ENCODE measurements around the gene MRPS18A.

The MRPS18A gene

DNA sequence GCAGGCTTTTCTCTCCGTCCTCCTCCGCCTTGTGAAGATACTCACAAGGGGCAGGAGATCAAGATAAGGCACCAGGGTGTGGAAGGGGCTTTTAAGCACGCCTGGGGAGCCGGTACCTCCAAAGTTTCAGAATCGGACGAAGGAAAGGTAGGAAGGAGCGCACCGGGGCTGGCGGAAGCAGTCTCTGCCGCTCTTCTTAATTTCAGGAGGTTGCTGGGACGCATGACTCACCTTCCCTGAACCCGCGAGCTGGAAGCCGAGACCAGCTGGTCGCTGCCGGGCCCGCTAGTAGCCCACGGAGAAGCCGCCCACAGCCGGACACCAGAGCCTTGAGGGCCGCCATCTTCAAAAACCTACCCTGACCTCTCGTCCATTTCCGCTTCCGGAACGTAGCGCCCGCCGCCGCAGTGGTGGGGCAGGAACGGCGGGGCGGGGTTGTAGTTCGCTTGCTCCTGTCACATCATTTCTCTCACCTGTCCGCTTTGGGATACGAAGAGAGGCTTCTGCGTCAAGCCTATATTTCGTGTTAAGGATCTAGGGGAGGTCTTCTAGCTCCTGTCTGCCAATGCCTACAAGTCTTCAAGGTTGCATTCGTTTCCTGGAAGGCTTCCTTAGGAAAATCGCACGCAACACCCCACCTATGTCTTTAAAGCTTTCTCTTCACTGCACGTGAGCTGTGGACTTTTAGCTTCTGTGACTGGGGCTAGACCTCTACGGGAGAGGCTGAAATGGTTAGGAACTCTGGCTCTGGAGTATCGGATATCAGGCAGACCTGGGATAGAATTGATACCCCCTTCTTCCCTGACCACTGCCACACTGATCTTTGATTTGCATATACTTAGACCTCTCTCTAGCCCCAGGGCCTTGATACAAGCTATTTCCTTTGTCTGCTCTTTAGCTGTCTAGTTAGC lies at the start of gene MRPS18A:
Gene MRPS18A (minus strand): TSS at position 355 of the 911 bp plus-strand sequence. CDS start 12 bp downstream, at position 343.
- peak; percentile 61 for DNase-seq (ENCODE audit: low read depth, low spot score)

DNA sequence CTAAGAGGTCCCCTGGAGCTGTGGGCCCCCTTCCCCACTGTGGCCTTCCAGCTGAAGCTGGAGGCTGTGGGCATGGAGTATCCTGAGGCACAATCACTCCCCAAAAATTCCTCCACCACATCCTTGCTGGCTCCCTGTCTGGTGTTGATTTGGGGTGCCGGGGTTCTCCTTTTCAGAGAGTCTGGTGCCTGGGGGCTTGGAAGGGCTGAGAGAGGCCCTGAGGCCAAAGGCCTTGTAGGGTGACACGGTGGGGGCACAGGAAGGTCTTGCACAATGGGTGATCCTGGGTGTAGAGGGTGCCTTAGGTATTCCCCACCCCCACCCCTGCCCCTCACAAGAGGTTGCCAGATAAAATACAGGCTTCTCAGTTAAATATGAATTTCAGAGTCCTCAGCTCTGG lies 49.3 kb upstream of the MRPS18A start:
- no peak for DNase-seq (ENCODE audit: low read depth, low spot score)

DNA sequence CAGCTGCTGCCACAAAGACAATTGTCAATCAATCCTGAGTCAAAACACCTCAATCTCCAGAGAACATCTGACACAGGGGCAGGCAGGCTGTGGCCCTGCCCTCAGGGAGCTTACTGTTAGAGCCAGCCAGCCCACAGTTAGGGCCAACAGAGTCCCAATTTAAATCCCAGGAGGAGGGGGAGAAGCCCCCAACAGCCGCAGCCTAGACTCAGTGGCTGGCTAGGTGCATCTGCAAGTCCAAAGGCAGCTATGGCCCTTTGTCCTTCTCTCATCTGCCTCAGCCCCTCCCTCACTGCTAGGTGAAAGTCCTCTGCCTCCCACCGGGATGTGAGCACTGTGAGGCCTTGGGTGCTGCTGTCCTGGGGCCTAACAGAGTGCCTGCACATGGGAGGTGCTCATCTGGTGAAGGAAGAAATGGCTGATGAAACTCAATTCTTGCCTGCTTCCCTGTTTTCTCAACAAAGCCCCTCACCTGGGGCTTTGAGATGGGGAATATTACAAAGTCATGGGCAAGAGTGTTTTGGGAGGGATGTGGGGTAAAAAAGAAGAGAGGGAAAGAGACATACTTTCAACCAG lies 48.7 kb upstream of the MRPS18A start:
- DNase-seq (ENCODE audit: low read depth, low spot score) = no peak

DNA sequence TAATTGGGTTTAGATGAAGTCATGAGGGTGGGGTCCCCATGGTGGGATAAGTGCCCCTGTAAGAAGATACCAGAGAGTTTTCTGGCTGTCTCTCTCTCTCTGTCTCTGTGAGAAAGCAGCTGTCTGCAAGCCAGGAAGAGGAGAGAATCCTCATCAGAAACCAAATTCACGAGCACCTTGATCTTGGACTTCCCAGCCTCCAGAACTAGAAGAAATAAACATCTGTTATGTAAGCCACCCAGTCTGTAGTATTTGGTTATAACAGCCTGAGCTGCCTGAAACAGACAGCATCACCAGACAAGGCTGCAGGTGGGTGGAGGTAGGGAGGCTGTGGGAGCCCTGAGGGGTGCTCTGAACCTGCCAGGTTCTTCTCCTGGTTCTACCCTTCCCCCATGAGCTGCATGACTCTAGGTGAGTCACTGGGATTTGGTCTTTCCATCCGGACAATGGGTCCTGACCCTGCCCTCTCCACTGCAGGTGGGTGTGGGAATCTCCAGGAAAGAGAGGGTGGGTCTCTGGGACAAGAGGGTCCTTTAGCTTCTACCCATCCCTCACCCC lies 48.1 kb upstream of the MRPS18A start:
- DNase-seq (ENCODE audit: low read depth, low spot score) = no peak

DNA sequence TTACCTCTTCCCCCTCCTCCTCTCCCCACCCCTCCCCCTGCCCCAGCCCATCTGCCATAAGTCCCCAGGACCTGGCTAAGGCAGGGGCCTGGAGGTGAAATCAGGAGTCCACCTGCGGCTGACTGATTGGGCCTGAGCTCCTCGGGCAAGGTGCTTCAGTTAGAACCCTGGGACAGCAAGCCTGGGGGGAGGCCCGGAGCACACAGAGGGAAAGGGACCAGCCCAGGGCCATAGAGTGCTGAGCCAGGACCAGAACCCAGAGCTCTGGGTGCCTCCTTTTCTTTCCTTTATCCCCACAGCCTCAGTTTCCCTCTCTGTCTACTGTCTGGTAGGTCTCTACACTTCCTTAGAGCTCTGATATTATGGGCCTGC lies 46.7 kb upstream of the MRPS18A start:
- DNase-seq (ENCODE audit: low read depth, low spot score) = no peak

DNA sequence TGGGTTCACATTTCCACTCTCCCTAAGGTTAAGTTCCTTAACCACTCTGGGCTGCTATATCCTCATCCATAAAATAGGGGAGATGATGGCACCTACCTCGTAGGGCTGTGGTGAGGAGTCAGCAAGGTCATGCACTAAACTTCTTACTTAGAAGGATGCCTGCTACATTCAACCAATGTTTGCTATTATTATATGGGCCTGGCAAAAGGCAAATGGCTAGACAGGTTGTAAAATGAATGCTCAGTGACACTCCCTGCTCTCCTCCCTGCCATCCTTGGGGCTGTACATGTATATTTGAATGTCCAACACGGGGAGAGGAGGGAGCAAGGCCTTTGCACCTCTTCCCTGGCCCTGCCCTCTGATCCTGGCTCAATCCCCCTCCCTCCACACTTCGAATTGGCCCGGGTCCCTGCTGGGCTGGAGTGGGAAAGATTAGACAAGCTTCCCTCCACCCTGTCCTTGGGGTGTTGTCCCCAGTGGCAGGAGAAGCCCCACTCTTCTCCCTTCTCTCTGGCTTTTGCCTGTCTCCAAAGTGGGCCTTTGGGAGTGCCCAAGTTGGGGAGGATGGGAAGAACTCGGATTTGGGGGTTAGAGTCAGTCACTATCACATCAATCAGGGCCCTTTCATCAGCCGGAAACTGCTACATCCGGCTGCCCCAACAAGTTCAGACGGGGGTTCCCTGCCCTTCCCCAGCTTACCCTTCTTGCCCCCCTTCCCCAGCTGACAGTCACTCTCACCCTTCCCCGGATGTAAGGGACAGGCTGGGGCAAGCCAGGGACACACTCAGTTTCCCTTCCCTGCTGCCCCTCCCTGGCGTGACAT lies 46.1 kb upstream of the MRPS18A start:
- no peak for DNase-seq (ENCODE audit: low read depth, low spot score)

DNA sequence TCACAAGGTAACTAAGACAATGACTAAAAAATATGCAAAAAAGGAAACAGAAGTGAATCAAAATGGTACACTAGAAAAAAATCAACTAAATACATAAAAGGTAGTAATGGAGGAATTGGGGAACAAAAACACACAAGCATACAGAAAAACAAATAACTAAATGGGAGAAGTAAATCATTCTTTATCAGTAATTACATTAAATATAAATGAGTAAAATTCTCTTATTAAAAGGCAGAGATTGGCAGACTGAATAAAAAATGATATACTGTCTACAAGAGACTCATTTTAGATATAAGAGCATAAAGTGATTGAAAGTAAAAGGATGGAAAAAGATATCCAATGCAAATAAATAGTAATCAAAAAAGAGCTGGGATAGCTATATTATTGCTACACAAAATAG lies 43.0 kb upstream of the MRPS18A start:
- no peak for DNase-seq (ENCODE audit: low read depth, low spot score)

DNA sequence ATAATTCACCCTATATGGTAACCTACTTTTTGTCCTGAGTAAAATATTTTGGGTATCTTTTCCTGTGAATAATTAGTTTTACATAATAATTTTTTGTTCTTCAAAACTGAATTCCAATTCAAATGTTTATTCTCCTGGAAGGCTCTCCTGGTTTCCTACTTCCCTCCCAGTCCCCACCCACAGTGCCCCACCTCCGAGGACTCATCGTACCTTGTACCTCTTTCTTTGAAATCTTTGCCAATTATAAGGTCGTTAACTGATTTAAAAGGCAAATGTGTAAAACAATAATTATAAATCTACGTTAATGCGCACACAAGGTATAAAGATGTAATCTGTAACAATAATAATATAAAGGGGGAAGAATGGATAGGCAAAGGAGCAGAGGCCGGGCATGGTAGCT lies 41.9 kb upstream of the MRPS18A start:
- no peak for DNase-seq (ENCODE audit: low read depth, low spot score)

DNA sequence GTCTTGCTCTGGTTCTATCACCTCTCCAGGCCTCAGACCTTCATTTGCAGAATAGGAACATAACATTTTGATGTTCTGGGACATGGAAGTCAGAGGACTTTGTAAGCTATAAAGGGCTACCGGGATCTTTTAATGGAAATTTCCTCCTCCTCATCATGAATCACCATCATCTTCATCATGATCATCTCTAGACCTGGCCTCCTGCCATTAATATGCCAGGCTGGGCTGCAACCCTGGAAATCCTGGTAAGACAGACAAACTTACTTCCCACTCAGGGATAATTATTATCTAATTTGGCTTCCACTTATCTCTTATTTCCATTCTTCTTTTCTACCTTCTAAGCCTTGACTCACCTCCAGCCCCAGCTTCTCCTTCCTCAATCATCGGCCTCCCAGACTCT lies 41.0 kb upstream of the MRPS18A start:
- no peak for DNase-seq (ENCODE audit: low read depth, low spot score)

DNA sequence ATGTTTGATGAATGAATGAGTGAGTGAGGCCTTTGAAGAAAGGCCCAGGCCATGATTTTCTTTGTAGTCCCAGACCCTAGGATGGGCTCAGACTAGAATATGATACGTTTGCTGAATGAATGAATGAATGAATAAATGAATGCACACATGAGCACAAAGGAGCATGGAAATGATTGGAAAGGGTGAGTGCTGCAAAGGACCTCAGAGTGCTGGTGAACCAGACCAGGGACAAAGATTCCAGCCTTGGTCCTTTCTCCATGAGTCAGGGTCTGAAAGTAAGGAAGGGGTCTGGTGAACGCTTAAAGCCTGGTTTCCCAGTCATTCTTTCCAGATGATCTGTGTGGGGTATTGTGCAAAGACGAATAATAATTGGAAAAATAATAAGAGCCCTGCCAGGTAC lies 40.0 kb upstream of the MRPS18A start:
- DNase-seq (ENCODE audit: low read depth, low spot score) = no peak

DNA sequence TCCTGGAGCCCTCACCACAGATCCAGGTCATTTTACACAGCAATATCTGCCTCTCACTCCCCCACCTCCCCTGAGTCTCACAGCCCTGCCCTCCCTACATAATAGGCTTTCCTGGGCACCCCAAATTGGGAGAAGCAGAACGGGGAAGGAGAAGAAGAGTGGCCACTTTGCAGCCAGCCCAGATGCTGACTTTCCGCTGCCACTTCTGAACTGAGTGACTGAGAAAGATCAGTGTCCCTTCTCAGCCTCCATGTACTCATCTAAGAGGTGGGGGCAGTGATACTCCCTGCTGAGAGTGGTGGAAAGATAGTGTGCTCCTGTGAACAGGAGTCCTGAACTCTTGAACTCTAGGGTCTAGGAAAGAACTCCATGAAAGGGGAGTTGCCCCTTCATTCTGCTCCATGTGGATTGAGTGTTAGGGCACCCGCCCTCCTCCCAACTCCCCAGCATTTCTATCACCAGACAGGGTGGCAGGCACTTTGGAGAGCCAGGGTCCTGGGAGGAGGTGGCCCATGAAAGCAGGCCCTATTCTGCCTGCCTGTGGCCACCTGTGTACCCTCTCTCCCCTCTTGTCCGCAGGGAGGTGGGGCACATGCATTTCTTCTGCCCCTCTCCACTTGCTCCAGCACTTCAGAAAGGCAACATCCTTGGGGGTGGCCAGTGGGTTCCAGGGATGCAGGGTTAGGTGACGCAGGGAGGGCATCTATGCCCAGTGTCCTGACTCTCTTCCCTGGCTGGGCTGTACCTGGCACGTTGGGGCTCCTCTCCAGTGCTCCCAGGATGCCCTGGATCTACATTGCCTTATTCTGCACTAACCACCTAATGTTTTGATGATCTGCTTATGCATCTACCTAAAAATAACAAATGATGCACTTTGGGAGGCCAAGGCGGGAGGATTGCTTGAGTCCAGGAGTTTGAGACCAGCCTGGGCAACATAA lies 38.3 kb upstream of the MRPS18A start:
- no peak for DNase-seq (ENCODE audit: low read depth, low spot score)

DNA sequence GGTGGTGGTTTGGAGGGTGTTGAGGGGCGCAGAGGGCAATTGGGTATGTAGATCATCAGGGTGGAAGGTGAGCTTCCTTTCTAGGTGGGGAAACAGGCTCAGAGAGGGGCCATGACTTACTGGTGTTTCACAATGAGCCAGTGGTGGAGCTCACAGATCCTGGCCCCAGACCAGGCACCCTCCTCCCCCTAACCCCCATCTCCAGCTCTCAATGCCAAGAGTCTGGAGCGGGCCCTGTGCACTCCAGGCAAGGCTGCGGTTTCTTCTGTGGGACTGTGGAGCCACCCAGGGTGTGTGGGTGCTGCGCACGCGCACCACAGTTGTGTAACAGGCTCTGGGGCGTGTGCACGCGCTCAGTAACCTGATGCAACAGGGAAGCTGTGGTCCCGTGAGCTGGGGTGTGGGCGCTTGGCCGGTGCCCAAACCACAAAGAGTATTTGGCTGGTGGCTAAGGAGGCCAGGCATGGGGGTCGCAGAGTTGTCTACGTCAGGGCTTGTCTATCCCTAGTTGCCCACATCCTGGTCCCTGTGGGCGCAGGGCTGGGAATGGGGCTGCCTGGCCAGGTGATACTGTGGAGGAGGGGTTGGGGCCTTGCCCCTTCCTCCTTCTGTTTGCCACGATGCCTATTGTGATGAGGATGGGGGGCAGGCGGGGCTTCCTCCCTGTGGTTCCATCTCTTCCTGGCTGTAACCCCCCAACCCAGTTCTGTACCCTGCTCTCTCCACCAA lies 37.5 kb upstream of the MRPS18A start:
- DNase-seq (ENCODE audit: low read depth, low spot score) = peak; percentile 61

DNA sequence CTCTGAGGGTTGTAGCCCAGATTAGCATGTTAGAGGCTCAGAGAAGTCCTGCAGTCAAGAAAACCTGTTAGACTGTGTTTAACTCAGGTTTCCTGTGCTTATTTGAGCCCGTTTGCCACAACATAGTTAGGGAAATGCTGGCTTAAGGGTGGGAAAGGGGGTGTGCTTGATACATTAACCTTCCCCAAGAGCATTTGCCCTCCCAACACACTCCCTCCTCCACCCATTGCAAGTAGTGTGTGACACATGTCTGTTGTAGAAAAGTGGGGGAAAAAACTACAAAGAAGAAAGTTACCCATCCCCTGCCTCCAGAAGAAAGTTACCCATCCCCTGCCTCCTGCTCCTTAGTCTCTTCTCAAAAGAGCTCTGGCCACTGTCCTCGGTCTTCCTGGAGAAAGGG lies 36.8 kb upstream of the MRPS18A start:
- DNase-seq (ENCODE audit: low read depth, low spot score) = no peak

DNA sequence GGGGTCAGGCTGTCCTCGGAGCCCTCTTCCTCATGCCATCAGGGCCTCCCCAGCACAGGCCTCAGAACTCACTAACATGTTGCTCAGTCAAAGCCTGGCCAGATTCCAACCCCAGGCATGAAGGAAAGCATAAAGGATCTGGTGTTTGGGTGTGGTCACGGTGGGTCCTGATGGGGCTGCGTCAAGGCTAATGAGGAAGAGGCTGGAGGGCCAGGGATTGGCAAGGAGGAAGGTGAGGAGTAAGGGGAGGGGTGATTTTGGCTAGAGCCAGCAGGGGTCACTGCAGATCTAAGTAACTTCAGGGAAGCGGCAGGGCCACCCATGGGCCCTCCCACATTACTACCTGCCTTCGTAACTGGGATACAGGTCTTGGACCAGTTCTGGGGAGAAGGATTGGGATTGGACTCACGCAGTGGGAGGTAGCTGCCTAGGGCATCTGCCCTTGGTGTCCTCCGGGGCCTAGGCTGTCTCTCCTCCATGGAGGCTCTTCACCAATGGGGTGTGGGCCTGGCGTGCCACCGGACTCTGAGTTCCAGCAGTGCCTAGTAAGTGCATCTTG lies 36.2 kb upstream of the MRPS18A start:
- peak; percentile 50 for DNase-seq (ENCODE audit: low read depth, low spot score)

DNA sequence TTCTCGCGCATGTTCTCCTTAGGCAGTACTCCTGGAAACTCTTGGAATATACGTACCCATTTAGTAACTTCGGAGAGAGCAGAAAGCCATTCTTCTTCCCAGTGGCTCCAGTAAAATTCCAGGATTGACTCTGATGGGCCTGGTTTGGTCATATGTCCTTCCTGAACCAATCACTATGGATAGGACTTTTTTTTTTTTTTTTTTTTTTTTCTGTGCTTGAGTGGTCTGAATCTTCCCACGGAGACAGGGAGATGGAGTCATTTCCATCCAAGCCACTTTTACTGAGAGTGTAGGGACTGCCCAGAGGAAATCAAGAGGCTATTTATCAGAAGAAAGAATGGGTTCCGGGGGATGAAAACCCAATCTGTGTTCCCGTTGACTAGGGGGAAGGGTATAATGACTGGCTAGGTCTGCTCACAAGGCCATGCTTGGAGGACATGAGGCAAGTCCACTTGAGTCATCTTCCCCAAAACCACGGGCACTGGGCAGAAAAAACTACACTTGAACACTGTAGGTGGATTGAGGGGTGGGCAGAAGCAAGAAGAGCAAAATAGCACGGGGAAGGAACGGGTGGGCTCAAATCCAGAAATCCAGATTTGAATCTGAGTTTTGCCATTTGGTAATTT lies 35.4 kb upstream of the MRPS18A start:
- DNase-seq (ENCODE audit: low read depth, low spot score) = no peak

DNA sequence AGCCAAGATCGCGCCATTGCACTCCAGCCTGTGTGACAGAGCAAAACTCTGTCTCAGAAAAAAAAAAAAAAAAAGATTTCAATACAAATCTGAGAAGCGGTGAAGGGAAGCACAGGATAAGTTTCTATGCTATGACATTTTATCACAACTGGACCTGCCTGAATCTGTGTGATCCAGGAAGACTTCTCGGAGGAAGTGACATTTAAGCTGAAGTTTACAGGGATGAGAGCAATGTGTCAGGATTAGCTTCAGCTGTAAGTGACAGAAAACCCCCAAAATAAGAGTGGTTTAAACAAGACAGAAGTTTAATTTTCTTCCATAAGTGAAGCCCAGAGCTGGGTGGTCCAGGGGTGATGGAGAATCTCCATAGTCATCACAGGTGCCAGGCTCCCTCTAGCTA lies 33.4 kb upstream of the MRPS18A start:
- no peak for DNase-seq (ENCODE audit: low read depth, low spot score)

DNA sequence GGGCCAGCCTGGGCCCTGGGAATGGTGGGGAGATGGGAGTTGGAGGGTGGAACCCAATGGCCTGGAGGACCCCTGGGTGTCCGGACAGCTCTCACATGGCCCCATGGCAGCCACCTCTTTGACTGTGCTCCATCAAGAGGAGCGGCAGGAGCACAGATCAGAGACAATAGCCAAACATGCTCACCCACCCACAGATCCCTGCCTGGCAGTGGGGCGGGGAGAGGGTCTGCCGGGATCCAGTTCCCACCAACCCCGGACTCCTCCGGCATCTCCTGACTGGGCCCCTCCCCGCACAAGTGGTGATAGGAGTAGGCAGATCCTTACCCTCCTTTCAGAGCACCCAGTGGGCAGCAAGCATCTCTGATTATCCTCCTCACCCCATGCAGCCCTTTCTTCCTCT lies 31.9 kb upstream of the MRPS18A start:
- DNase-seq (ENCODE audit: low read depth, low spot score) = no peak

DNA sequence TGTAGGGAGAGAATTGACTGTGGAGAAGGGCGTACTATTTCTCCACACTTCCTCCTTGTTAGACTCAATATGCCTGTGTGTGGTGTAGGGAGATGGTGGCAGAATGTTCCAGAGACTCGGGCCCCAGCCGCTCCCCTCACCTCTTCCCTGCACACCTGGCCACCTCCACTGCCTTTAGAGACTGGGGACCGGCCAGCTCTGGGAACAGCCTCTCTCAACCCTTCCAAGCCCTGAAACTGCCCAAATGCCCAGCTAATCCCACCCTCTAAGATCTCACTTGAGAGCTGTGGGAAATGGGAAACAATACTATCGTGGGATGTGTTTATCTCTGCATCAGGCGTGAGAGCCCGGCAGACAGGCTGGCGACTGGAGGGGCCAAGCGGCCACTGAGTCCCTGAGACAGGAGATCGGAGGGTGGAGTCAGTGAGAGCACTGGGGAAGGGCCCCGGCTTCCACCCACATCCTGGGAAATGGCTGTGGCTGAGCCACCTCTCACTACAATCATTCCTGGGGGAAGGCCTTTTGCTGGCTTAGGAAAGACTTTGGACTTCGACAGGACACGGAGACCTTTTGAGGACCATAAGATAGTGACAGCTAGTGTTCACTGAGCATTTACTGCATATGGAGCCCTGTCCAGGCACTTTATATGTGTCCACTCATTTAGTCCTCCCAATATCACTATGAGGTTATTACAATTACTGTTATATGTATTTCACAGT lies 31.0 kb upstream of the MRPS18A start:
- DNase-seq (ENCODE audit: low read depth, low spot score) = no peak

DNA sequence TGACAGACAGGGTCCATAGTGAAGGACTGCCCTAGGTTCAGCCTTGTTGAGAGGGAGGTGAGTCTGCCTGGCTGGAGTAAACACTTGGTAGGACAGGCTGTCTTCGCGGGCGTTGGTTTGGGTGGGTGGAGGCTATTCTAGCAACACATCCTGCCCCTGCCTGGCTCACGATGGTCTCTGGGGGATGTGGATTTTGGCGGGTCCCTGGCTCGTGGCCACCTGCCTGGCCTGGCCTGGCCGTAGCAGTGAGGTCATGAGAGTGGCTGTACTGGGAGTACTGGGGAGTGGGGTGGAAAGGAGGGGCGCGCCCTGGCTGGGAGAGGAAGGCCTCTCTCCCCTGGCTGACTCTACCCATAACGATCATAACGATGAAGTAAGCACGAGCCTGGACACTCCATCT lies 30.2 kb upstream of the MRPS18A start:
- DNase-seq (ENCODE audit: low read depth, low spot score) = no peak
